ENCODE results near the gene GABBR2.

DNA sequence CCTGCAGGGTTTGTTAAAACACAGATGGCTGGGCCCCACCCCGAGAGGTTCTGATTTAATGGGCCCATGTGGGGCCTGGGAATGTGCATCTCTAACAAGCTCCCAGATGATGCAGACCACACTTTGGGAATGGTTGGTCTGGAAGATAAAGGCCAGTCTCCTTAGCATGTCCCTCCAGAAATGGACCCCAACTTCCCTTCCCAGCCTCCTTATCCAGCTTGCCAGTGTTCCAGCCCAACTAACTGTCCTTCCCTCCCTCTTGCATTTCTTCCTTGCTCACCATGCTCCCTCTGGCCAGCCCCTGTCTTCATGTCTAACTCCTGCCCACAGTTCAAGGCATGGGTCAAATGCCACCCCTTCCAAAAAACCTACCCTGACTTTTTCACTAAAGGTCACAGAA is 257.2 kb downstream of the GABBR2 start:
- TF ChIP-seq CTCF (IDR thresholded peaks at IDR 0.05; ENCODE audit: low read length) (no peak), EZH2 (optimal IDR thresholded peaks at IDR 0.05; ENCODE audit: low read depth, low read length) (no peak)

Measured in MM.1S (cell line).